A172 (cell line): ENCODE results near the gene TRIM52. TPM values are rescaled to one million over a fixed set of nuclear protein-coding genes. Genes with fewer than 3 reads are reported as not detected.
"Not testable (repeated sequence)": the region's sequence is repeated elsewhere in the genome, so short reads cannot be mapped to it uniquely, and the experiment has no call there.

Experiments used
- DNase-seq: peaks from one replicate; pipeline ENCODE4 v3.0.0-alpha.2; 2015; ENCODE audit warnings: low spot score
- total RNA-seq: library from RNA; depleted of rRNA; stranded (reverse); fragments of >200 nt; shearing (Covaris generic); gene quantifications from 2 replicates; pipeline ENCODE4 v1.2.3, GENCODE V29; 2014; rRNA removed

The TRIM52 gene
- 8.5 and 13.2 TPM in 2 replicates for total RNA-seq

GRCh38 chr5:181260720-181261319 lies at the start of gene TRIM52:
Gene TRIM52, minus strand, starts transcription at chr5:181261143. Its CDS starts 330 bp downstream, at chr5:181260813.
- DNase-seq = peak; percentile 84

- DNase-seq = not testable (repeated sequence)
Observed at GRCh38 chr5:181287331-181287730, 26.4 kb upstream of the TRIM52 start.

GRCh38 chr5:181285962-181286705 lies 25.2 kb upstream of the TRIM52 start:
- not testable (repeated sequence) for DNase-seq

GRCh38 chr5:181283841-181284755 lies 23.2 kb upstream of the TRIM52 start:
- DNase-seq = not testable (repeated sequence)

GRCh38 chr5:181283347-181283746 lies 22.4 kb upstream of the TRIM52 start:
- DNase-seq = no peak

GRCh38 chr5:181282874-181283273 lies 21.9 kb upstream of the TRIM52 start:
- DNase-seq = no peak

GRCh38 chr5:181282415-181282814 lies 21.5 kb upstream of the TRIM52 start:
- DNase-seq = not testable (repeated sequence)

GRCh38 chr5:181281984-181282316 lies 21.0 kb upstream of the TRIM52 start:
- DNase-seq = no peak

GRCh38 chr5:181281077-181281983 lies 20.4 kb upstream of the TRIM52 start:
- no peak for DNase-seq

GRCh38 chr5:181280251-181280762 lies 19.4 kb upstream of the TRIM52 start:
- DNase-seq = no peak

GRCh38 chr5:181273433-181273744 lies 12.4 kb upstream of the TRIM52 start:
- not testable (repeated sequence) for DNase-seq

GRCh38 chr5:181271081-181271480 lies 10.1 kb upstream of the TRIM52 start:
- DNase-seq = no peak

GRCh38 chr5:181267907-181268306 lies 7.0 kb upstream of the TRIM52 start:
- not testable (repeated sequence) for DNase-seq

- DNase-seq = not testable (repeated sequence)
Observed at GRCh38 chr5:181267291-181267904, 6.5 kb upstream of the TRIM52 start.

GRCh38 chr5:181265092-181265671 lies 4.2 kb upstream of the TRIM52 start:
- DNase-seq = no peak

GRCh38 chr5:181263633-181264032 lies 2.7 kb upstream of the TRIM52 start:
- DNase-seq = no peak

- DNase-seq = peak; percentile 69
Observed at GRCh38 chr5:181261320-181262049, 542 bp upstream of the TRIM52 start.

GRCh38 chr5:181259974-181260719 lies 796 bp downstream of the TRIM52 start:
- DNase-seq = no peak

GRCh38 chr5:181259283-181259682 lies 1.7 kb downstream of the TRIM52 start:
- no peak for DNase-seq
